CD4-positive, CD25-positive, alpha-beta regulatory T cell (primary cell): ENCODE results near the gene FAM120A. TPM values are rescaled to one million over a fixed set of nuclear protein-coding genes. Genes with fewer than 3 reads are reported as not detected.
"Not testable (repeated sequence)": the region's sequence is repeated elsewhere in the genome, so short reads cannot be mapped to it uniquely, and the experiment has no call there.

Experiments used
- ATAC-seq, 2 donors: fragments of 150-1000 bp; cut with Tn5 transposase; one replicate each; pipeline ENCODE4 v1.10.0; 2021; ENCODE audit warnings: low read depth in 2 of 2, moderate number of reproducible peaks in 2 of 2, moderate library complexity in 1 of 2
- DNase-seq, 3 donors: peaks; one replicate each; pipeline versions ENCODE4 v3.0.0 to v3.0.0-alpha.2; 2012 to 2022; ENCODE audit warnings: mixed read lengths in 1 of 3
- H3K27ac ChIP-seq: one replicate; pipeline ENCODE4 v1.7.0; 2013; ENCODE audit warnings: mild to moderate bottlenecking, low read length; ENCODE audit not compliant: insufficient read depth, poor library complexity, severe bottlenecking
- H3K27me3 ChIP-seq: one replicate; pipeline ENCODE4 v1.7.0; 2013; ENCODE audit warnings: low read length; ENCODE audit not compliant: control insufficient read depth, insufficient read depth
- H3K36me3 ChIP-seq: one replicate; pipeline ENCODE4 v1.7.0; 2013; ENCODE audit warnings: mild to moderate bottlenecking, low read length, moderate library complexity; ENCODE audit not compliant: control insufficient read depth, insufficient read depth
- H3K4me1 ChIP-seq: 2 replicates; pipeline ENCODE4 v1.7.0; 2013; ENCODE audit warnings: mild to moderate bottlenecking, low read length; ENCODE audit not compliant: insufficient read depth, control insufficient read depth, poor library complexity, severe bottlenecking
- H3K4me3 ChIP-seq: one replicate; pipeline ENCODE4 v1.7.0; 2013; ENCODE audit warnings: low read depth, mild to moderate bottlenecking, low read length, moderate library complexity
- H3K9me3 ChIP-seq, 2 experiments: 1 replicate in 1 of 2; 2 replicates in 1 of 2; pipeline ENCODE4 v1.7.0; 2013; ENCODE audit warnings: low read length in 2 of 2, mild to moderate bottlenecking in 1 of 2, moderate library complexity in 1 of 2; ENCODE audit not compliant: control insufficient read depth in 2 of 2
- H3K27ac Mint-ChIP-seq, 3 donors: one replicate each; pipeline ENCODE4 v1.8.0; 2020 to 2022; ENCODE audit warnings: mild to moderate bottlenecking in 3 of 3, mixed read lengths in 3 of 3, moderate library complexity in 2 of 3
- H3K27me3 Mint-ChIP-seq: one replicate; pipeline ENCODE4 v1.8.0; 2022; ENCODE audit warnings: mild to moderate bottlenecking, mixed read lengths
- H3K36me3 Mint-ChIP-seq: one replicate; pipeline ENCODE4 v1.8.0; 2020; ENCODE audit warnings: mixed read lengths
- H3K4me1 Mint-ChIP-seq, 4 donors: one replicate each; pipeline ENCODE4 v1.8.0; 2020 to 2022; ENCODE audit warnings: mixed read lengths in 4 of 4, mild to moderate bottlenecking in 1 of 4
- H3K4me3 Mint-ChIP-seq, 4 donors: one replicate each; pipeline ENCODE4 v1.8.0; 2020 to 2022; ENCODE audit warnings: mild to moderate bottlenecking in 4 of 4, mixed read lengths in 4 of 4, moderate library complexity in 3 of 4
- H3K9me3 Mint-ChIP-seq, 7 donors: one replicate each; pipeline ENCODE4 v1.8.0; 2020 to 2022; ENCODE audit warnings: mixed read lengths in 7 of 7, mild to moderate bottlenecking in 3 of 7, moderate library complexity in 2 of 7
- polyA plus RNA-seq, 4 donors: library from polyadenylated mRNA; unstranded; fragments of 300-500 nt; fragmentation: Illumina TruSeq; gene quantifications; one replicate each; pipeline ENCODE4 v1.2.3, GENCODE V29; 2021
- total RNA-seq: library from RNA; stranded (reverse); gene quantifications from one replicate; pipeline ENCODE4 v1.2.3, GENCODE V29; 2022

FAM120A gene
- total and polyA plus RNA-seq, 5 donors from 2014 or later: 11.3 to 95.7 (median 12.9) TPM

DNA sequence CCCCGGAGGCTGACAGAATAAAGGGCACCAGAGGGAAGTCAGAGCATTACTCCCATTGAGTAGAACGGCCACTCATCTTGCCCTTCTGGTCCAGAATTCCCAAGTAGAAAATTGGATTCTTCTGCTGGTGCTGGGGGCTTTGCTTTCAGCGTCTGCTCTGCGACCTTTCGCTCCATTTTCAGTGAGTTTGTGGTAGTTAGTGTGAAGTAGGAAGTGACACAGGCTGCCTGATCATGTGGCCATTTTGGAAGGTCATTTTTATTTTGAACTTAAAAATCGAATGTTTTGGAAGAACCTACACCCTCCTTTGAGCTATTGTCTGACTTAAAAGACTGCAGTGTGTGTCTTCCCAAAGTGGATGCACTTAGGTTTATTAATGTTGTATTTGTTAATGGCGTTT, 58.6 kb downstream of the FAM120A start:
- H3K4me3 ChIP-seq: no peak overlapping the region
- Mint-ChIP-seq H3K4me3 (no peak overlapping the region), H3K9me3 (no peaks in the 10 kb centered on the region), H3K4me1 (peaks cover 5 to 71% (median 56%) of the 10 kb centered on the region in 4 donors), H3K27me3 (no peaks in the 10 kb centered on the region), H3K27ac (peak overlapping the region; percentile 2 to 74 (median 55)), H3K36me3 (peaks cover 39% of the 10 kb centered on the region)
- no peaks in the 10 kb centered on the region for H3K27me3 ChIP-seq
- no peaks in the 10 kb centered on the region for H3K9me3 ChIP-seq
- no peaks in the 10 kb centered on the region for H3K4me1 ChIP-seq
- H3K27ac ChIP-seq: no peak overlapping the region
- no peak for ATAC-seq
- peaks cover 22% of the 10 kb centered on the region for H3K36me3 ChIP-seq
- DNase-seq: no peak

GRCh38 chr9:93511228-93511627, 59.7 kb downstream of the FAM120A start:
- not testable (repeated sequence) for ATAC-seq, H3K27me3 Mint-ChIP-seq, H3K9me3 ChIP-seq, H3K27me3 ChIP-seq, H3K4me3 Mint-ChIP-seq, DNase-seq, H3K4me3 ChIP-seq, H3K27ac ChIP-seq, H3K9me3 Mint-ChIP-seq, H3K4me1 ChIP-seq
- peaks cover 24% of the 10 kb centered on the region for H3K36me3 ChIP-seq
- peak overlapping the region in 2 of 3 donors; percentile 45 to 55 for H3K27ac Mint-ChIP-seq
- H3K4me1 Mint-ChIP-seq: peaks cover 4 to 59% (median 48%) of the 10 kb centered on the region in 4 donors
- peaks cover 30% of the 10 kb centered on the region for H3K36me3 Mint-ChIP-seq

GRCh38 chr9:93512170-93512812, 60.8 kb downstream of the FAM120A start:
- H3K9me3 Mint-ChIP-seq, ATAC-seq, H3K9me3 ChIP-seq, H3K27ac ChIP-seq, H3K27me3 Mint-ChIP-seq, H3K27me3 ChIP-seq, H3K4me3 ChIP-seq, H3K4me3 Mint-ChIP-seq, H3K4me1 ChIP-seq, DNase-seq: not testable (repeated sequence)
- Mint-ChIP-seq H3K36me3 (peaks cover 31% of the 10 kb centered on the region), H3K27ac (peak overlapping the region in 2 of 3 donors; percentile 66 to 70), H3K4me1 (peaks cover 4 to 49% (median 40%) of the 10 kb centered on the region in 4 donors)
- peaks cover 33% of the 10 kb centered on the region for H3K36me3 ChIP-seq

DNA sequence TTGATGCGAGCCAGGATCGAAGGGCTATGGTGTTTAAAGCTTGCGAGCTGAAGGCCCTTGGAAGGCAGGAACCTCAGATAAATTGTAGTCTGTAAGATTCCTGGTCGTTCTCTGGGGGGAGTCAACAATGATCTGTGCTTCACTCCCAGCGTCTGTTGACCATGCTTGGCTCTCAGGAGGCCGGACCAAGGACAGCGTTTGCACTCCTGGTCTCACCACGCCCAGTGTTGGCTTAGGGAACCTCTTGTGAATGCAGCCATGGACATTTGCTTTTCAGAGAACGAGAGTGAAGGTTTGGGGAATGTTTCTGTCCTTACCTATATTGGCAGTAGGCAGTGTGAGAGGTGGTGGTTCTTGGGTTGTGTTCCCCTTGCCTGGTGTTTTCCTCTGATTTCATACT, 62.1 kb downstream of the FAM120A start:
- Mint-ChIP-seq H3K27ac (peak overlapping the region in 2 of 3 donors; percentile 59 to 74), H3K27me3 (no peaks in the 10 kb centered on the region), H3K9me3 (no peaks in the 10 kb centered on the region), H3K4me1 (peaks cover 8 to 42% (median 36%) of the 10 kb centered on the region in 4 donors), H3K36me3 (peaks cover 32% of the 10 kb centered on the region), H3K4me3 (no peak overlapping the region)
- Histone ChIP-seq H3K36me3 (peaks cover 43% of the 10 kb centered on the region), H3K4me3 (no peak overlapping the region), H3K9me3 (no peaks in the 10 kb centered on the region), H3K27ac (no peak overlapping the region), H3K4me1 (no peaks in the 10 kb centered on the region), H3K27me3 (no peaks in the 10 kb centered on the region)
- ATAC-seq: no peak
- DNase-seq: no peak

DNA sequence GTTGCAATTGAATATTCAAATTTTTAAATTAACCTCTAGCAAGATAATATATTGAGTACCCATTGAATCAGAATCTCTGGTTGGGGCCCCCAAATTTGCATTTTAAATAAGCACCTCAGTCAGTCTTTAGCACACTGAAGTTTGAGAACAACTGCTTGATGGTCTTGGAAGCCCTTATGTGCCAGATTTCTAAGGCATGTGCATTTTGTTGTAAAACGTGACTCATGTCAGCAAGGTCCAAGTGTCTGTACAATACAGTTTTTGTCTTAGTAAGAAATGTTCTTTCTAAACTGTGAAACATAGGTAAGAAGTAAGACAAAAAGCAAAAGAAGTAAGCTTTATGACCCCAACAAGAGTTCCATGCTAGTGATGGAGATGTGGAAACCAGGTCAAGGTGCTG, 65.8 kb downstream of the FAM120A start:
- peak overlapping the region in 2 of 3 donors; percentile 57 to 75 for H3K27ac Mint-ChIP-seq
- H3K36me3 Mint-ChIP-seq: peaks cover 36% of the 10 kb centered on the region

DNA sequence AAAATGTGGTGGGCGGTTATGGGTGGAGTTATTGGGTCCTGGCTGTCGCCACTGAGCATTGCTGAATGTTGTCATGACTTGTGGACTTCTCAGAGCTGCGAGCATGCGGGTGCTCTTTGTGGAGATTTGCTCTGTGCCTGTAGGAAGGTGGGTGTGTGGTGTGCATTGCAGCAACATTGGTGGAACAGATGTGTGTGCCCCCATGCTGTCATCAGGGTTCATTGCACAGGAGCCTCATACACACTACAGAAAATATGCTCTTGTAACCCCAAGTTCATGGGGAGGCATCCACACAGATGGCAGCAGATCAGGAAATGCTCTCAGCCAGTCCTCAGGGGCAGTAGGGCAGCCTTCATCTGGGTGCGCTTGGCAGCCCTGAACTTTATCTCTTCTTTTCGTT, 69.0 kb downstream of the FAM120A start:
- DNase-seq (peak in 1 of 3 donors; percentile 38), ATAC-seq (peak in 1 of 2 donors; percentile 55)
- Histone ChIP-seq H3K9me3 (no peaks in the 10 kb centered on the region), H3K36me3 (peaks cover 60% of the 10 kb centered on the region), H3K27ac (no peak overlapping the region), H3K4me1 (no peaks in the 10 kb centered on the region), H3K27me3 (no peaks in the 10 kb centered on the region), H3K4me3 (no peak overlapping the region)
- H3K9me3 Mint-ChIP-seq: no peaks in the 10 kb centered on the region
- H3K27ac Mint-ChIP-seq: peak overlapping the region in 2 of 3 donors; percentile 56 to 82
- peaks cover 17 to 33% (median 25%) of the 10 kb centered on the region in 4 donors for H3K4me1 Mint-ChIP-seq
- peaks cover 52% of the 10 kb centered on the region for H3K36me3 Mint-ChIP-seq
- no peaks in the 10 kb centered on the region for H3K27me3 Mint-ChIP-seq
- H3K4me3 Mint-ChIP-seq: no peak overlapping the region

More for the DNA sequence above, 65.8 kb downstream of the FAM120A start:
- H3K27me3 ChIP-seq: no peaks in the 10 kb centered on the region
- peaks cover 40% of the 10 kb centered on the region for H3K36me3 ChIP-seq
- H3K9me3 Mint-ChIP-seq: no peaks in the 10 kb centered on the region
- H3K27me3 Mint-ChIP-seq: no peaks in the 10 kb centered on the region
- no peaks in the 10 kb centered on the region for H3K4me1 ChIP-seq
- no peak overlapping the region for H3K4me3 ChIP-seq
- H3K27ac ChIP-seq: no peak overlapping the region
- peaks cover 13 to 30% (median 22%) of the 10 kb centered on the region in 4 donors for H3K4me1 Mint-ChIP-seq
- DNase-seq (no peak), ATAC-seq (no peak)
- no peak overlapping the region for H3K4me3 Mint-ChIP-seq
- H3K9me3 ChIP-seq: no peaks in the 10 kb centered on the region

GRCh38 chr9:93522736-93523135, 71.3 kb downstream of the FAM120A start:
- peaks cover 58% of the 10 kb centered on the region for H3K36me3 Mint-ChIP-seq
- no peak for DNase-seq
- no peak overlapping the region for H3K4me3 Mint-ChIP-seq
- Histone ChIP-seq H3K27me3 (no peaks in the 10 kb centered on the region), H3K9me3 (no peaks in the 10 kb centered on the region), H3K4me1 (no peaks in the 10 kb centered on the region), H3K27ac (no peak overlapping the region), H3K4me3 (no peak overlapping the region), H3K36me3 (peaks cover 64% of the 10 kb centered on the region)
- no peaks in the 10 kb centered on the region for H3K9me3 Mint-ChIP-seq
- no peak for ATAC-seq
- no peak overlapping the region for H3K27ac Mint-ChIP-seq
- no peaks in the 10 kb centered on the region for H3K27me3 Mint-ChIP-seq
- H3K4me1 Mint-ChIP-seq: peaks cover 17 to 34% (median 28%) of the 10 kb centered on the region in 4 donors
